IMR-90 (cell line): Measurements from ENCODE around the gene DNAH8. TPM values are rescaled to one million over a fixed set of nuclear protein-coding genes. Genes with fewer than 3 reads are reported as not detected.

Source experiments
- ATAC-seq: fragments of 200-7000 bp; cut with Tn5 transposase; 2 replicates; pipeline ENCODE4 v1.9.1; 2020; ENCODE audit warnings: low read depth, mild to moderate bottlenecking, moderate library complexity
- BruUV-seq: library from RNA; stranded (reverse); fragments of 400-500 nt; replicated peaks from 2 replicates; lab custom pipeline; 2021; lab: Mats Ljungman, UMichigan
- CTCF ChIA-PET: fragments of 300-600 bp; formaldehyde crosslinking; extraction: SDS; loops from one replicate; lab custom pipeline; 2021; ENCODE audit warnings: antibody characterized with exemption; lab: Yijun Ruan, JAX
- POLR2A ChIA-PET: fragments of 300-600 bp; sonication (Branson Sonifier 250); formaldehyde crosslinking; loops from one replicate; lab custom pipeline; 2022; ENCODE audit warnings: antibody characterized with exemption; ENCODE audit not compliant: unreplicated experiment; lab: Charles Lee
- DNase-seq: peaks from one replicate; pipeline ENCODE4 v3.0.0; 2013
- H2AFZ ChIP-seq: replicated peaks from 2 replicates; pipeline ENCODE3; 2013; ENCODE audit warnings: low read length, mild to moderate bottlenecking; ENCODE audit not compliant: poor library complexity
- H2AK5ac ChIP-seq: 2 replicates; pipeline ENCODE4 v1.6.1; 2013; ENCODE audit warnings: low read depth, low read length, inconsistent platforms
- H2AK9ac ChIP-seq: replicated peaks from 2 replicates; pipeline ENCODE3; 2013; ENCODE audit warnings: mild to moderate bottlenecking, low read depth, low read length, moderate library complexity; ENCODE audit not compliant: poor library complexity
- H2BK120ac ChIP-seq: 2 replicates; pipeline ENCODE4 v1.6.1; 2013; ENCODE audit warnings: low read depth, low read length, inconsistent platforms
- H2BK15ac ChIP-seq: 3 replicates; pipeline ENCODE4 v1.6.1; 2013; ENCODE audit warnings: low read depth, low read length, inconsistent platforms
- H2BK20ac ChIP-seq: 2 replicates; pipeline ENCODE4 v1.6.1; 2013; ENCODE audit warnings: low read depth, mild to moderate bottlenecking, inconsistent platforms, low read length, moderate library complexity
- H2BK5ac ChIP-seq: 2 replicates; pipeline ENCODE4 v1.6.1; 2013; ENCODE audit warnings: mild to moderate bottlenecking, low read depth, low read length, inconsistent platforms; ENCODE audit not compliant: poor library complexity, severe bottlenecking
- H3K14ac ChIP-seq: replicated peaks from 2 replicates; pipeline ENCODE4 v1.6.1; 2013; ENCODE audit warnings: low read depth, low read length, inconsistent platforms
- H3K18ac ChIP-seq: 2 replicates; pipeline ENCODE4 v1.6.1; 2013; ENCODE audit warnings: low read depth, low read length, control low read depth
- H3K23ac ChIP-seq: 2 replicates; pipeline ENCODE4 v1.6.1; 2013; ENCODE audit warnings: low read depth, low read length, inconsistent platforms
- H3K27ac ChIP-seq: 2 replicates; pipeline ENCODE4 v1.5.1; 2013; ENCODE audit warnings: mild to moderate bottlenecking, control low read depth, low read length; ENCODE audit not compliant: insufficient read depth
- H3K27me3 ChIP-seq: 2 replicates; pipeline ENCODE4 v1.6.1; 2013; ENCODE audit warnings: low read length; ENCODE audit not compliant: control insufficient read depth, insufficient read depth
- H3K36me3 ChIP-seq: 2 replicates; pipeline ENCODE4 v1.6.1; 2013; ENCODE audit warnings: low read length, mixed read lengths; ENCODE audit not compliant: control insufficient read depth, insufficient read depth
- H3K4ac ChIP-seq: 2 replicates; pipeline ENCODE4 v1.6.1; 2013; ENCODE audit warnings: low read depth, low read length, inconsistent platforms
- H3K4me1 ChIP-seq: 2 replicates; pipeline ENCODE4 v1.6.1; 2013; ENCODE audit warnings: low read length, mixed read lengths; ENCODE audit not compliant: control insufficient read depth, insufficient read depth
- H3K4me2 ChIP-seq: 2 replicates; pipeline ENCODE4 v1.6.1; 2013; ENCODE audit warnings: low read depth, mild to moderate bottlenecking, control low read depth, low read length, moderate library complexity
- H3K4me3 ChIP-seq: 2 replicates; pipeline ENCODE4 v1.5.1; 2013; ENCODE audit warnings: low read depth, mild to moderate bottlenecking, control low read depth, low read length, moderate library complexity; ENCODE audit not compliant: insufficient read depth
- H3K56ac ChIP-seq: 2 replicates; pipeline ENCODE4 v1.6.1; 2013; ENCODE audit warnings: low read length, inconsistent platforms; ENCODE audit not compliant: insufficient read depth; ENCODE audit errors: extremely low read depth
- H3K79me1 ChIP-seq, 2 experiments: 2 replicates each; pipeline ENCODE4 v1.6.1; 2013; ENCODE audit warnings: low read length in 2 of 2, inconsistent platforms in 1 of 2, low read depth in 1 of 2
- H3K9ac ChIP-seq: 2 replicates; pipeline ENCODE4 v1.6.1; 2013; ENCODE audit warnings: low read depth, low read length, control low read depth
- H3K9me1 ChIP-seq: 2 replicates; pipeline ENCODE4 v1.6.1; 2013; ENCODE audit warnings: low read length, inconsistent platforms; ENCODE audit not compliant: insufficient read depth
- H3K9me3 ChIP-seq: 2 replicates; pipeline ENCODE4 v1.6.1; 2013; ENCODE audit warnings: low read length; ENCODE audit not compliant: control insufficient read depth, insufficient read depth
- H4K20me1 ChIP-seq: 2 replicates; pipeline ENCODE4 v1.6.1; 2013; ENCODE audit warnings: low read length, inconsistent platforms; ENCODE audit not compliant: insufficient read depth
- H4K5ac ChIP-seq: 2 replicates; pipeline ENCODE4 v1.6.1; 2013; ENCODE audit warnings: mild to moderate bottlenecking, low read depth, low read length, control low read depth
- H4K8ac ChIP-seq, 2 experiments: 2 replicates each; pipeline ENCODE4 v1.6.1; 2013; ENCODE audit warnings: low read depth in 2 of 2, low read length in 2 of 2, control low read depth in 1 of 2, inconsistent platforms in 1 of 2
- H4K91ac ChIP-seq: 2 replicates; pipeline ENCODE4 v1.6.1; 2013; ENCODE audit warnings: low read depth, low read length, inconsistent platforms; ENCODE audit not compliant: insufficient read depth
- MAFK ChIP-seq: IDR thresholded peaks from 2 replicates; pipeline ENCODE4 v1.6.1; 2012; ENCODE audit warnings: low read depth, low read length, improper control_type of control experiment
- POLR2A ChIP-seq: IDR thresholded peaks from 2 replicates; pipeline ENCODE4 v1.6.1; 2012; ENCODE audit warnings: mild to moderate bottlenecking, low read depth, low read length
- RAD21 ChIP-seq: IDR thresholded peaks from 2 replicates; pipeline ENCODE4 v1.6.1; 2012; ENCODE audit warnings: low read length, improper control_type of control experiment
- WGBS, 2 experiments: methylation state at CpG; one replicate each; pipeline versions ENCODE4 v1.1.5 to v1.1.7; 2013; ENCODE audit warnings: missing lambda C conversion rate in 2 of 2; ENCODE audit not compliant: insufficient read length in 1 of 2; ENCODE audit errors: extremely low coverage in 2 of 2; 5-methylcytosine and 5-hydroxymethylcytosine counted together
- dilution Hi-C: fragments of 300-500 bp; cut with HindIII; formaldehyde crosslinking; loops from one replicate; pipeline ENCODE4 v1.14.3; 2018; ENCODE audit warnings: low sequenced_read_pairs; ENCODE audit not compliant: unreplicated experiment
- in situ Hi-C: fragments of 300-500 bp; cut with MboI; formaldehyde crosslinking; loops from 3 replicates; pipeline ENCODE4 v1.14.3; 2019; ENCODE audit warnings: low sequenced_read_pairs, inconsistent platforms, mixed read lengths
- intact Hi-C: fragments of 100-400 bp; cut with micrococcal nuclease; formaldehyde crosslinking; loops from 2 replicates; pipeline ENCODE4 v1.10.0; 2022
- polyA plus RNA-seq, 3 experiments: library from polyadenylated mRNA; depleted of rRNA; stranded (reverse); fragments of >200 nt; gene quantifications; 2 replicates each; pipeline ENCODE4 v1.2.3, GENCODE V29; 2012; ENCODE audit warnings: low replicate concordance in 1 of 3
- total RNA-seq: library from RNA; depleted of rRNA; stranded (reverse); fragments of >200 nt; gene quantifications from 2 replicates; pipeline ENCODE4 v1.2.3, GENCODE V29; 2012

The DNAH8 gene
- total and polyA plus RNA-seq, 2 of the 4 experiments (the other 2 are of a cell fraction), result not detected

DNA sequence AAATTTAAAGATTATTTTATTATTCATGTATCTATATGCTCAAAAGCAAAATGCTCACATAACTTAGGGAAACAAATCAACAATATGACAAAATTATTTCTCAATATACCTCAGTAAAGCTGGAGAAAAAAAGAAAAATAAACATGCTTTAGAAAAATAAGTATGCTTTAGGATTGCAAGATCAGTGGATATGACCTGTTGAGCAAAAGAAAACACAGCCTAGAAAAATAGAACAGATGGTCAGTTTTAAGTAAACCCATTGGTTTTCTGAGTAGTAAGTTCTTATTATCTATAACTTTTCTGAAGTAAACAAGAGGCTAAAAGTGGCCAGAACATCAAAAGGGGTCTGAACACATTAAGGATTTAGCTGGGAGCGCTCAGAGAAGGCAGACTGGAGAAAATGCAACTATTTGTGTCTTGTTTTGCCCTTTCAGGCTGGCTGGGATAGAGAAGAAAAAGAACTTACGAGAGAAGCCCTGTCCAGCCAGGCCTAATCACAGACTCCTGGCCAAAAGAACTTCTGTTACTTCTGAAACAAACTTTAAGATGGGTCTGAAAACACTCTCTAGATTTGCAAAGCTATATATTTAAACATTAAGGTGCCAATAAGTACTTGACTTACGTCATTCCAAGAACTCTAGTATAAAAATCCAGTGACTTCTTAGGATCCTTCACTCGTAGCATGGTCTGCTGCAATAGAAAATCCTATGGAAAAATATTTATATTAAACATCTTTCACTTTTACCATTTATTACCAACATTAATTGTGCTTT is 28.7 kb upstream of the DNAH8 start:
- Histone ChIP-seq H3K9me3 (no peaks in the 10 kb centered on the region), H4K91ac (no peak overlapping the region), H3K4me2 (peak overlapping the region; percentile 69; the same call in 1 of the 2 replicates), H3K9me1 (peaks cover 15% of the 10 kb centered on the region), H3K9ac (no peak overlapping the region), H3K56ac (no peak overlapping the region), H3K4me3 (no peak overlapping the region), H3K27me3 (no peaks in the 10 kb centered on the region), H3K79me1 (peaks cover 12 to 34% of the 10 kb centered on the region in 2 experiments), H2BK15ac (no peak overlapping the region), H4K5ac (no peak overlapping the region), H2BK20ac (no peak overlapping the region), H3K4me1 (peaks cover 7% of the 10 kb centered on the region; the same call in 1 of the 2 replicates), H2BK5ac (no peak overlapping the region), H3K23ac (no peak overlapping the region), H3K18ac (no peak overlapping the region), H2AFZ (no peak overlapping the region), H2BK120ac (no peak overlapping the region), H2AK5ac (no peak overlapping the region), H2AK9ac (no peak overlapping the region), H3K36me3 (peaks cover 5% of the 10 kb centered on the region), H4K8ac (no peak overlapping the region), H3K4ac (no peak overlapping the region), H3K27ac (no peak overlapping the region), H3K14ac (no peak overlapping the region), H4K20me1 (peaks cover 21% of the 10 kb centered on the region)
- peak; percentile 63 for ATAC-seq
- no TSS peak for BruUV-seq
- in situ Hi-C loops, result no loop called here
- POLR2A ChIA-PET, result no interaction called here
- no peak for TF ChIP-seq RAD21
- TF ChIP-seq POLR2A, result no peak
- TF ChIP-seq MAFK, result no peak
- dilution Hi-C loops, result no loop called here
- intact Hi-C loops, result no loop called here
- CTCF ChIA-PET, result no interaction called here
- peak; percentile 20 for DNase-seq
- 40% methylated on average over 1 of the region's 4 CpGs; no CpG with 5 or more reads in 1 of the 2 experiments for WGBS, 2 experiments
